NCI-H226 (cell line): Measurements from ENCODE around the gene OTOG.

Source experiments
- DNase-seq: peaks from one replicate; pipeline ENCODE4 v3.0.0-alpha.2; 2015

Gene OTOG

DNA sequence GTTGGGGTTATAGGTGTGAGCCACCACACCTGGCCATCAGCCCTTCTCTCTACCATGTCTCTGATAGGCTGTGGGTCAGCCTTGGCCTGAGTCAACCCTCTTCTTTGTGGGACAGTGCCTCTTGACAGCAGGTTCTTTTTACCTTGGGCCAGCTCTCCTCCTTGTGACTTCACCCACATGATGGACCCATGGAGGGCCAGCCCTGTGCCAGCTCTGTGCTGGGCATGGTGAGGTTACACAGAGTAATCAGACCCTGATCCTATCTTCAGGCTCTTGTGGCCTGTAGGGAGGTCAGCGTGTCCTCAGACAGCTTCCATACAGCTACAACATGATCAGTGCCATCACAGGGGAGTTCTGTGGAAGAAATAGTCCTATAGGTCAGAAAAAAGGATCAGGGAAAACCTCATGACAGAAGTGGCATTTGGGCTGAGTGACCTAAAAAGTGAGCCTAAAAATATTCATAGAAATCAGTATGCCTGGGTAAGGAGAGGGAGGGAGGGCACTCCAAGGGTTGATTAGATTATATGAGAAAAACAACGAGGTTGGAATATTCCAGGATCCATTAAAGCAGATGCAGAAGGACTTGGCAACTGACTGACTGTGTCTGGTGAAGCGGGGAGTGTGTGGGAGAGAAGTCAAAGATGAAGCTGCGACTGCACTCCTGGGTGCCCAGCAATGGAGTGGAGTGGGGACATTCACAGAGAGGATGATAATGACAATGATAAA is 17.1 kb downstream of the OTOG start:
- no peak for DNase-seq

DNA sequence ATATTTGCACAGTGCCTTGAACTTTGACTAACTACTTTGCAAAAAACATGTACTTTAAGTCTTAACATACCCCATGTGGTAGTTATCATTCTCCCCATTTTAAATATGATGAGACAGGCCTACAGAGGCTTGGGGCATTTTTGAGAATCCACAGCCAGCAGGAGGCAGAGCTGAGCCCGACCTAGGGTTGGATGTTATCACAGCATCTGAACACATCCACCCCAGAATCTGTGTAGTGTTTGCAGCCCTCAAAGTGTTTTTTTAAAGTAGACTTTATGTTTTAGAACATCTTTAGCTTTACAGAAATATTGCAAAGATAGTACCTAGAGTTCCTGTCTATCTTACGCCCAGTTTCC is 17.6 kb downstream of the OTOG start:
- DNase-seq: no peak

DNA sequence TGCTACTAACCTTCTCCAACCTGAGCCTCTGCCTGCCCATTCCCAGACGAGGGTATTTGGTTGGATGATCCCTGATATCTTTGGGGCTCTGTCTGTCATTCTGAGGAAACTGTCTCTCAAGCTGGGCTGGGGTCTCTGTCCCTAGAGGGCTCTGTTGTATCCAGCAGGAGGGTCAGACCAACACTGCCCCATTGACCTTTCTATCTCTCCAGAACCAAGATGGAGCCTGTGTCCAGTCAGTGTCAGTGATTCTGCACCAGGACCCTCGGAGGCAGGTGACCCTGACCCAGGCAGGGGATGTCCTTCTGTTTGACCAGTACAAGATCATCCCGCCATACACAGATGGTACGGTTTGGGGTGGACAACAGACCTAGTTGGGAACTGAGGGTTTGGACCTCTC is 21.9 kb downstream of the OTOG start:
- DNase-seq: no peak

DNA sequence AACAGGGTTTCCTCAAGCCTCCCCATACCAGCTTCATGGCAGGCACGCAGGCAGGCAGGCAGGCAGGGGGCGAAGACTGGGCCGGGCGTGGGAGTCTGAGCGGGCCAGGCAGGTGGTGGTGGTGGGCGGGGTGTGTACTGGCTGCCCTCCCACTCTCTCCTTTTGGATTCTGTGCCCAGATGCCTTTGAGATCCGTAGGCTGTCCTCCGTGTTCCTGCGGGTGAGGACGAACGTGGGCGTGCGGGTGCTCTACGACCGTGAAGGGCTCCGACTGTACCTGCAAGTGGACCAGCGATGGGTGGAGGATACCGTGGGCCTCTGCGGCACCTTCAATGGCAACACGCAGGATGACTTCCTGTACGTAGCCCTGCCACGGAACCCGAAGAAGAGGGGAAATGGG is 23.0 kb downstream of the OTOG start:
- no peak for DNase-seq

DNA sequence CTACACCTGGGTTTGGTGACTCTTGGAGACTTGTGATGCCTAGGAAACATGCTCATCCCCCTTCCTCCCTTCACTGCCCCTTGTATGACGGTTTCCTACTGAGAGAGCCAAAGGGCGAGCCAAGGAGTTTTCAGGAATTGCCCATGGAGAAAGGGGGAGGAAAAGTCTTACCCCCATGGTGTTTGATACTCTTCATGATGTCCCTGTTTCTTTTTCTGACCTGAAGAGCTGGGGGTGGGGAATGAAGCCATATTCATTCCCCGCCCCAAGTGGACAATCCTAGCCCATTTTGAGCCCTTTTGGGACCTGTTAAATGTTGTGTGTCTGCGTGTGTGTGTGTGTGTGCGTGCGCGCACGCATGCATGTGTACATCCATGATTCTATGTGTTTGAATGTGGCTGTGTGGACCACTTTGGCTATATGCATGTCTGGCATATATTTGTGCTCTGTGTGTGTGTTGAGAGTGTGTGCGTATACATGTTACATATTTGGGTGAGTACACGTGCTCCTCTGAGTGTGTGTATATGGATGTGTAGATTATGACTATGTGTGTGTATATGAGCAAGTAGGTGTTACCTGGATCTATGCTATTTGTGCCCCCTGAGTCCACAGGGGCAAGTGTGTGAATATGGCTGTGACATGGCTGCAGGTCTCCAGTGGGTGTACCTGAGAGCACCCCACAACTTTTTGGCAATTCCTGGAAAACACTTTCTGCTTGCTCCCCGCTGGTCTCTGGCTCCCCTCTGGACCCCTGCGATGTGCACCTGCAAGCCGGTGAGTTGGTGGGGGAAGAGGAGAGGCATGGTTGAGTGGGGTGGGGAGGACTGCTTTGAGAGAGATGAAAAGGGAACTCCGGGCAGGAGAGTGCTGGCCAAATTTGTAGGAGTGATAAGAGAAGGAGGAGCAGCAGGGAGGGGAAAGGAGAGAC is 24.6 kb downstream of the OTOG start:
- no peak for DNase-seq

DNA sequence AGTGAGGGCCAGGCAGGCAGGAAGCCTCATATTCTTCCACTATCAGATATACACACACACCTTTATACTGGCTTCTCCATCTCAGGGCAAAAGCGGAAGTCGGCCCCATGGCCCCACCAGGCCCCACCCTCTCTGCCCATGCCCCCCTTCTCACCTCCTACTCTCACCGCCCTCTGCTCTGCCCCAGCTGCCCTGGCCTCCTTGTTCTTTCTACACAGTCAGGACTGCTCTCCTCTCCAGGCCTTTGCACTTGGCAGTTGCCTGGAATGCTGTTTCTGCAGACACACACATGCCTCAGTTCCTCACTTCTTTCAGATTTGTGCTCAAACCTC is 25.3 kb downstream of the OTOG start:
- no peak for DNase-seq

DNA sequence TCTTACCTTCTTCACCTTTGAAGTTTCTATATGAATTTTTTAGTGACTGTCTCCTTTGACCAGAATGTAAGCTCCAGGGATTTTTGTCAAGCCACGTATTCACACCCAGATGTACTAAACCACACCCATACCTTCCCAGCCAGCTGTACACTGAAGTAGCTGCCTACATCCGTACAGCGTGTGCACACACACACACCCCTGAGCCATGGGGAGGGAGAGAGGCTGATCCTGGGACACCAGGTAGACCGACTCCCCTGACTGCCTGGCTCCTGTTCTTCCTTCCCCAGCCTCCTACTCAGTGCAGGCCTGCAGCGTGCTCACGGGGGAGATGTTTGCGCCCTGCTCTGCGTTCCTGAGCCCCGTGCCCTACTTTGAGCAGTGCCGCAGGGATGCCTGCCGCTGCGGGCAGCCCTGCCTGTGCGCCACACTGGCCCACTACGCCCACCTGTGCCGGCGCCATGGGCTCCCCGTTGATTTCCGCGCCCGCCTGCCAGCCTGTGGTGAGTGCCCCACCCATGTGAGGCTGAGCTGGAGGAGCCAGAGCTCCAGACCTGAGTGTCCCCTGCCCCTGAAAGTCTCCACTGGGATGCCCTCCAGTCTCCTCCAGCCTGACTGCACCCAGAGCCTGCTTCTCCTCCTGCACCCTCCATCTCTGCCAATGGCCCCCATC is 25.9 kb downstream of the OTOG start:
- DNase-seq: no peak

DNA sequence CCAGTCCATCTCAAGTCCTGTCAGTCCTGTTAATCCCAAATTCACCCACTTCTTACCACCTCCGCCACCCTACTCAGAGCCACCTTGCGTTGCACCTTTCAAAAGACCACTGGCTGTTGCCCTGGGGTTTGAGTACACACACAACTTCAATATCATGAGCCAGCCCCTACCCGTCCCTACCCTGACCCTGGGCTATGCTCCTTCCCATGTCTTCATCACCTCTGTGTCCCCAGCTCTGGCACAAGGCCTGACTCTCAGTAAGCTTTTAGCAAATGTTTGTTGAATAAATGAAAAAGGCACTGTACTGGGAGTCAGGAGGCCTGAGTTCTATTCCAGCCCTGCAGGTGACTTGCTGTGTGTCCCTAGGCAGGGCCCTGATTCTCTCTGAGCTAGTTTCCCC is 26.5 kb downstream of the OTOG start:
- no peak for DNase-seq

DNA sequence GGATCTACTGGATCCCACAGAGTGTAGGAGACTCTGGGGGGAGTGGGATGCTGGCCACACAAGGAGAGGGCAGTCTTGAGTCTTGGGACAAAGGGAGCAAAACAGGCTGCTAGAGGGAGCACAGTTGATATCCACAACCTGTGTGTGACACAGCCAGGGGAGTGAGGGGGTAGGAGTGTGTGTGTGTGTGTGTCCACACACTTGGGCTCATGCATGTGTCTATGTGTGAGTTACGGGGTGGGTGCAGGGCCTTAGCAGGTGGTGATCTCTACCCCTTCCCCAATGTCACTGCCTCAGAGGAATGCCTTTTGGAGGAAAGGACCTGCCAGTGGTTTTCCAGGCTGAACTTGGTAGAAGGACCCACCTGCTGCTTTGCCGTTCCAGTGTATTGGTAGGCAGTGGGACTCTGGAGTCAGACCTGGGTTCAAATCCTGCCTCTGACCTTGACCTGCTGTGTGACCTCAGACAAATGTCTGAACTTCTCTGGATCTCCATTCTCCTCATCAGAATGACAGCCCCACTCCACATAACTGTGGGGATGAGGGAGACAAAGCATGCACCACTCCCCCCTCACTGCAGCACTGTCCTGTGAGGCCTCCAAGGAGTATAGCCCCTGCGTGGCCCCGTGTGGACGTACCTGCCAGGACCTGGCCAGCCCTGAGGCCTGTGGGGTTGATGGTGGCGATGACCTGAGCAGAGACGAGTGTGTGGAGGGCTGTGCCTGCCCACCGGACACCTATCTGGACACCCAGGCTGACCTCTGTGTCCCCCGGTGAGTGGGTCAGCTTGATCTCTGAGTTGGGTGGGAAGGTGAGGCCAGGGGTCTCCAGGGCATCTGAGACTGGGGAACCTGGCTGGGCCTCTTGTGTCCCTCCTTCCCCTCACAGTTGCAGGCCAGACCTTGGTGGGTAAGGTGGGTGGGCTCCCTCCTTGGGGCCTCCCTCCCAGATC is 27.4 kb downstream of the OTOG start:
- DNase-seq: no peak

DNA sequence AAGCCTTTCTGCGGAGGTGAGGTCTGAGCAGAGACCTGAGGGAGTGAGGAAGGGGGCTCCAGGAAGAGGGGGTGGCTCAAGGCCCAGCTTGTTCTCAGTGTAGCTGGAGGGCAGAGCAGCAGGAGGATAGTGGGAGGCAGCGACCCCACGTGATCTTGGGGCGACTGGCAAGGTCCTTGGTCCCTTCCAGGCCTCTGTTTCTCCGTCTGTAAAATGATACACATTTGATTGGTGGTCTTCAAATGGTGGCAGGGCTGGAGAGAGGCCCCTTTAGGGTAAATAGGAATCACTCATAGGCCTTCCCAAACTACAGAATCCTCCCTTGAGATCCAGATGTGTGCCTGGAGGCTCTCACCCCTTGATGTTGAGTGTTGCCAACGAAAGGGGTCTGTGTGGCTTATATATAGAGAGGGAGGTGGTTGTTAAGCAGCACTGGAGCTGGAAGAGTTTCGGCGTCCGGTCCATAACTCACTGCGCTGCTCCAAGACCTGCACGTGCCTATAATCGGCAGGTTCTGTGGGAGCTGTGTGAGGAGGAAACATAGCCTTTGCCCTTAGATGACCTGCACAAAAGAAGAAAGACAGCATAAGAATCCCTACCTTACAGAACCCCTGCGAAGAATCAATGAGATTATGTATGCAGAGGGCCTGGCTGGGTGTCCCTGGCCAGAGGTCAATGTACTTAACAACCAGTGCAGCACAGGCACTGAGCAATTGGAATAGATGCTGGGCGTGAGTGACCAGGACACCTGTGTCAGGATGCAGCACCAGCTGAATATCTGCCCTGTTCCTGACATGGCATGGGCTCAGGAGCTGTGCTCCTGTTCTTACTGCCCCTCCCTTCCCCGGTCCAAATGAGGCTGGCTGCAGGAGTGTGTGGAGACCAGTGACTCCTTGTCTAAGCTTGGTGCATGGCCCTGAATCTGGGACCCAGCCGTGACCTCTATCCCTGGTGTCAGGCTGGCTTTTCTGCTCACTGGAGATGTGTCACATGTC is 28.7 kb downstream of the OTOG start:
- no peak for DNase-seq

DNA sequence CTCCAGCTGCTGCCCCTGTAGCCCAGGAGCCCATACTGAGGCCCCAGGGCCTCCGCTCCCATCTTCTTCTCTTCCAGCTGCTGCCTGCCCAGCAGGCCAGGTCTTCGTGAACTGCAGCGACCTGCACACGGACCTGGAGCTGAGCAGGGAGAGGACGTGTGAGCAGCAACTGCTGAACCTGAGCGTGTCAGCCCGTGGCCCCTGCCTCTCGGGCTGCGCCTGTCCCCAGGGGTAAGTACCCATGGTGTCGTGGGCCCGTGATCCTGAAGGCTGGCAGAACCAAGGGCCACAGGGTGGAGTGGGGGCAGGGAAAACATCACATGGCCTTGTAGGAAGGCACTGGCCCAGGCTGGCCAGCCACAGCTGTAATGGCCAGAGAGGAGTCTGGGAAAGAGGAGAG is 31.2 kb downstream of the OTOG start:
- no peak for DNase-seq

DNA sequence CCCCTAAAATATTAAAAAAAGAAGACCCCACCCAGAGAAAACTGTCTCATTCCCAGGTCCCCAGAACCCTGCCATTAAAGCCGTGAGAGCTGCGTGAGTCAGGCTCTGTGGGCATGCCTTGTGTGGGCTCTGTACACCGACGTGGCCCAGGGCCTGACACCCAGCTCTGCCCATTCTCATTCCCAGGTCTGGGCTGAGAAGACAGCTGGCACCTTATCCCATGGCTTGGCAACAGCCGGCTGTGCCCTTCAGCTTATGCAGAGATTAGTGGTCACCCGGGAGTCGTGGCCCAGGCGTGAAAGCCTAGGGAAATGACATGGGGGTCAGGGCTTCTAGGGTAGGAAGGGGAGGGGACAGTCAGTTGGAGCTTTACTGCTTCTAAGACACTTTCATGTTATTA is 31.9 kb downstream of the OTOG start:
- no peak for DNase-seq

DNA sequence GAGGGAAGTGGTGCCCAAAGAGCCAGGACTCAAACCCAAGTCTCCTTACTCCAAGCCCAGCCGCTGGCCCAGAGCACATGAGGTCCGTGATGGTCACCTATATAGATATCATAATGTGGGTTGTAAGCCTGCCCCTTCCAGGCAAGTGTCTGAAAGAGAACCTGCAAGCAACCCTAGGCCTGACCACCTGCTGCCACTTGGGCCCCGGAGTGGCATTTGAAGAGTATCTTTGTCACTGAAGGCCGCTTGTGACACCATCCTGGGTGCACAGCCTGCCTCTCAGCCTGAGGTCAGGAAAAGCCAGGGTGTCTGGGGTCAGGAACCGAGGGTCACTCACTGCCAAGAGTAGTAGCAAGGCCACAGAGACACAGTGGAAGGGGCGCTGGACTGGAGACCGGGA is 32.4 kb downstream of the OTOG start:
- DNase-seq: no peak

DNA sequence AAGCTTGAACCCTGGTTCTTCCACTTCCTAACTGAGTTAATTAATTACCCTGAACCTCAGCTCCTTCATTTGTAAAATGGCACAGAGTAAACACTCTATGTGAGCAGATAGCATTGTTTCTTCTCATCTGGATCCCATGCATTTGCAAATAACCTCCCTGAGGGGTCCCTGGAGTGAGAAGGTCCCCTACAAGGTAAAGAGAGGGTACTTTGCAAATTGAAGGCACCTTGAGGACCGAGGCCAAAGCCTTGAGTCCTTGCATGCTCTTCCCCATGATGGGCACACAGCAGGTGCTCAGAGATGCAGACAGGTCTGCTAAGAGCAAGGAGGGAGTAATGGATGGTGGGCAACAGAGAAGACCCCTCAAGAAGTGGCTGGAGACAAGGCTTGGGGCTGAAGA is 33.2 kb downstream of the OTOG start:
- DNase-seq: no peak

DNA sequence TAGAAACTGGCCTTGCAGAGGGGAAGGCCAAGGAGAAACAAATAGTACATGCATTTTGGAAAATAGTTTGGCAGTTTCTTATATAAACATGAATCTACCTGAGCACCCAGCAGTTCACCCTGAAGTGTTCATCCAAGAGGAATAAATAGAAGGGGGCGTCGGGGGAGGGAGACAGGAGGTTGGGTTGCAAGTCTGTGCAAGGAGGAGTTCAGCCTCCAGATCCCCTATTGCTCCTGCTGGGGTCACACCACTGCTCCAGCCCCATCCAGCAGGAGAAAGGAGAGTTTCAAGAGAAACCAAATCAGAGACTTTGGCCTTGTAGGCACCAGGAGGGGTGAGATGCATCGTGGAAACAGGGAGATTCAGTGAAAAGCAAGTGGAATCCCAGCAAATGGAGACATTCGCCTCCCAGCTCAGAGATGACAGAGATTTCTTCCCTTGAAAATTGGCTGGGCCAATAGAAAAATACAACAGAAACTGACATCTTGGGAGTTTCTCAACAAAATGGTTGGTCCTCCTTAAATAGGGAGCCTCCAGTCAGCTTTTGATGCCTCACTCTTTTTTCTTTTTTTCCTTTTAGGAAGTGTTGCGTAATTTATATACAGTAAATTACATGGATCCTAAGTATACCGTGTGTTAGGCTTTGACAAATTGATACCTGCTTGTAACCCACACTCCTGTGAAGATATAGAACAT is 34.1 kb downstream of the OTOG start:
- DNase-seq: no peak

DNA sequence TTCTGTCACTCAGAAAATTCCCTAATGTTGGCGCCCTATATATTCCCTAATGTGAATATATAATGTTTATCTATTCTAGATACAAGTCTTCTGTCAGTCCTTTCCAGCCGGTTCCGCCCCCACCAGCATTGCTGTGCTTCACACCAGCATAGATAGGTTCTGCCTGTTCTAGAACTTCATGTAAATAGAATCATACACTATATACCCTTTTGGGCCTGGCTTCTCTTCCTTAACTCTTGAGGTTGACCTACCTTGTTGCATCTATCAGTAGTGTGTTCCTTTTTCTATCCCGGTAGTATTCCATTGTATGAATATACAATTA is 34.6 kb downstream of the OTOG start:
- DNase-seq: no peak

DNA sequence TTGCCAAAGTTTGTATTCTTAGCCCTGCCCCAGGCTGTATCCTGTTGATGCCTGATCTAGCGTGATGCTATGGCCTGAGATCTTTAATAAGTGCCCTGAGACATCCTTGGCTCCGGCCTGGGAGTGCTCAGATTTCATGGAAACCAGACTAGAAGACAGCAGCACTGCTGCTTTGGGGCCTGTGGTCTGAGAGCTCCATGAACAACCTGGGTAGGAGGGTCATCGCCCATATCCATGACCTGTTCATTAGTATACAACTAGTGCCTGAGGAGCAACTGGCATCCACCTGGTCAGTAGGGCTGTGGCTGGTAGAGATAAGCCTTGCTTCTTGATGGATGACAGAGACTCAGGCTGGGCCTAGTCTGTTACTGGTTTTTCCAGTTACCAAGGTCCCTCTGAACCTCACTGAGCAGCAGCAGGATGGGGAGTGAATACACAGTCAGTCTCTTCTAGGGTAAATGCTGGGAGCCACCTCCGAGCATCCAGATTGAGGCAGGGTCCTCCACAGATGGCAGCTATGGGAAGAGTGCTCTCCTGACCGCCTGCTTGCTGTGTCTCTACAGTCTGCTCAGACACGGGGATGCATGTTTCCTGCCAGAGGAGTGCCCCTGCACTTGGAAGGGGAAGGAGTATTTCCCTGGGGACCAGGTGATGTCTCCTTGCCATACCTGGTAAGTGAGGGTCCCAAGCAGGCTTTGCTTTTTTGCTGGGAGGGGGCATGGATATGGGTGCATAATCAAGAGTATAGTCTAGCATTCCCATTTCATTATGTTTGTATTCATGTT is 39.0 kb downstream of the OTOG start:
- DNase-seq: no peak

DNA sequence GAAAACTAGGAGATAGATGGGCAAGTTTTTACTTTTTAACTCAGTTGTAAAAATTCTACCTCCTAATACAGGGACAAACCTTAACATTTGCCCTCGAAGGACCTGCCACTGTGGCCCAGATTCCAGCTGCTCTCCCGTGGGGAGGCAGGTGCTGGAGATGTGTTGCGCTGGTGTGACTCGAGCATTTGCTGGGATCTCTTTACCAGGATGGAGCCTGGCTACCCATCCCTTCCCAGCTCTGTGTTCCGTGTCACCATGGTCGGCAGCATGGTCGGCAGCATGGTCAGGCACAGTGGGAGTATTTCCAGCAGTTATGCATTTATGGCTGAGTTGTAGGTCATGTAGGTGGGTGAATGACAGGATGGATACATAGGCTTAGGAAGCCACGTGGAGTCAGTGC is 41.1 kb downstream of the OTOG start:
- DNase-seq: no peak

DNA sequence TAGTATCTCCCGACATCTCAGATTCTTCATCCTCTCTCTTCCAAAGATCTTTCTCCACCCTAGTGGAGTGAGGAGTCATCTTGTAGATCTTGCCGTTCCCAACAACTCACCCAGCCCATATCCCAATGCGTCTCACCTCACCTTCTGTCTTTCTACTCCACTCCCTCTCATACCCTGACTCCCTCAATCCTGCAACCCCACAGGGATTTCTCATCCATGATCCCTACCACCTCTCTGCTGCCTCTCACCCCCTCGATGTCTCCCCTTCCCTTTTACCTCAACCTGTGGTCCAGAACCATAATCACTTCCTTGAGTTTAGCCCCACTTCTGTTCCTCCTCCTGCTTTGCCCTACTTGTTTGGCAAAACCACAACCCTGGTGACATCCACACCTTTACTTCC is 41.7 kb downstream of the OTOG start:
- DNase-seq: no peak

DNA sequence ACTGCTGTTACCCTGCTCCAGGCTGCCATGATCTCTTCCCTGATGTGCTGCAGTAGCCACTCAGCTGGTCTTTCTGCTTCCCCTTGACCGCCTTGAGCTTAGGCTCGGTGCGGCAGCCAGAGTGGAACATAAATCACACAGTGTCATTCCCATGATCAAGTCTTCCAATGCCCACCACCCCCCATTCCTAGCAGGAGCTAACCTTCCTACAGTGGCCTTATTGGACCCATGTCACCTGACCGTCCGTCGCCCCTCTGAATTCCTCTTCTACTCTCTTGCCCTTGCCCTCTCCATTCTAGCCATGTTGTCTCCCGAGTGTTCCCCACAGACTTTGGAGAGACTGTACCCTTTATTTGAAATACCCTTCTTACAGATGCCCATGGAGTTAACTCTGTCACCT is 43.4 kb downstream of the OTOG start:
- DNase-seq: no peak
